Epithelial cell of proximal tubule (primary cell): ENCODE measurements around the gene C1orf167. TPM values are rescaled to one million over a fixed set of nuclear protein-coding genes. Genes with fewer than 3 reads are reported as not detected.

Experiments used
- DNase-seq: peaks from one replicate; pipeline ENCODE4 v3.0.0-alpha.2; 2011; ENCODE audit warnings: low read depth
- H3K4me3 ChIP-seq: 2 replicates; pipeline ENCODE4 v1.5.1; 2011; ENCODE audit warnings: low read depth, mild to moderate bottlenecking, low read length
- total RNA-seq: library from RNA; depleted of rRNA; stranded (reverse); fragments of >200 nt; gene quantifications from 2 replicates; pipeline ENCODE4 v1.2.3, GENCODE V29; 2015
- TF ChIP-seq, protein P1 (sequence below): conservative IDR thresholded peaks from 2 replicates; pipeline ENCODE4 v1.5.1; 2012; ENCODE audit warnings: low read depth, mild to moderate bottlenecking, low read length

Gene C1orf167
- total RNA-seq, 1 donor from 2014 or later: not detected

DNA sequence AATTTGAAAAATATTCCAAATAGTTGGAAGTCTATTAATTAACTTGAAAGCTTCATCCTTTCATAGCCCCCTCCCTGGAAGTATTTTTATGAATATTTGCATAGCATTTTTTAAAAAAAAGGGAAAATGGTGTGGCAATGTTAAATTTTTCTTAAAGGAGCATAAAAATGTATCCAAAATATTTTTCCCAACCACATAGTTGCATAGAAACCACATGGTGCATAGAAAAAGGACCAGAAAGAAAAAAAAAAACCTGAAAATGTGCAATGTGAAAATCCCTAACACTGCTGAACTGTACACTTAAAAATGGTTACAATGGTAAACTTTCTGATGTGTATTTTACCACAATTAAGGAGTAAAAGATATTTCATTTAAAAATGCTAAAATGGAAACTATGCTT is 8.0 kb downstream of the C1orf167 start:
- TF ChIP-seq, protein P1, sequence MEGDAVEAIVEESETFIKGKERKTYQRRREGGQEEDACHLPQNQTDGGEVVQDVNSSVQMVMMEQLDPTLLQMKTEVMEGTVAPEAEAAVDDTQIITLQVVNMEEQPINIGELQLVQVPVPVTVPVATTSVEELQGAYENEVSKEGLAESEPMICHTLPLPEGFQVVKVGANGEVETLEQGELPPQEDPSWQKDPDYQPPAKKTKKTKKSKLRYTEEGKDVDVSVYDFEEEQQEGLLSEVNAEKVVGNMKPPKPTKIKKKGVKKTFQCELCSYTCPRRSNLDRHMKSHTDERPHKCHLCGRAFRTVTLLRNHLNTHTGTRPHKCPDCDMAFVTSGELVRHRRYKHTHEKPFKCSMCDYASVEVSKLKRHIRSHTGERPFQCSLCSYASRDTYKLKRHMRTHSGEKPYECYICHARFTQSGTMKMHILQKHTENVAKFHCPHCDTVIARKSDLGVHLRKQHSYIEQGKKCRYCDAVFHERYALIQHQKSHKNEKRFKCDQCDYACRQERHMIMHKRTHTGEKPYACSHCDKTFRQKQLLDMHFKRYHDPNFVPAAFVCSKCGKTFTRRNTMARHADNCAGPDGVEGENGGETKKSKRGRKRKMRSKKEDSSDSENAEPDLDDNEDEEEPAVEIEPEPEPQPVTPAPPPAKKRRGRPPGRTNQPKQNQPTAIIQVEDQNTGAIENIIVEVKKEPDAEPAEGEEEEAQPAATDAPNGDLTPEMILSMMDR: no peak
- no peak overlapping the region for H3K4me3 ChIP-seq
- DNase-seq: no peak

DNA sequence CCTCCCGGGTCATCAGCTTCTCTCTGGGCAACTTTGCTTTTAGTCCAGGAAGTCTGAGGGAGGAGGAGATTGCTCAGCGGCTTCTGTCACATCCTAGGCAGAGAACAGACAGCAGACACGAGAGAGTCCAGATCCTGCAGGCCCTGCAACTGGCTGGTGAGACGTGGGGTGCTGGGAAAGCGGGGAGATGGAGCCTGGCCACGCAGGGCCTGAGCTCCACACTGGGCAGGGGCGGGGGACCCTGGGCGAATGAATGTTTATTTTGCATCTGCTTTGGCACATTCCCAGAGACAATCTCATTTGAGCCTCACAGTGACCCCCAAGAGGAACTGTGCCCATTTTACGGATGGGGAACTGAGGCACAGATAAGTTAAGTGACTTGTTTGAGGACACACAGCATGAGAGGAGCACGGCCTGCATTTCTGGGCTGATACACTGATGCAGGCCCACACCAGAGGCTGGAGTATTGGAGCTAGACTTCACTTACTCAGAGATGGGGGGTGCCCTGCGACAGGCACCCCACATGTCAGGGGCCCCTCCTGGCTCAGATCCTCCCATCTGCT is 9.6 kb downstream of the C1orf167 start:
- H3K4me3 ChIP-seq: no peak overlapping the region
- TF ChIP-seq, protein P1: no peak
- no peak for DNase-seq

DNA sequence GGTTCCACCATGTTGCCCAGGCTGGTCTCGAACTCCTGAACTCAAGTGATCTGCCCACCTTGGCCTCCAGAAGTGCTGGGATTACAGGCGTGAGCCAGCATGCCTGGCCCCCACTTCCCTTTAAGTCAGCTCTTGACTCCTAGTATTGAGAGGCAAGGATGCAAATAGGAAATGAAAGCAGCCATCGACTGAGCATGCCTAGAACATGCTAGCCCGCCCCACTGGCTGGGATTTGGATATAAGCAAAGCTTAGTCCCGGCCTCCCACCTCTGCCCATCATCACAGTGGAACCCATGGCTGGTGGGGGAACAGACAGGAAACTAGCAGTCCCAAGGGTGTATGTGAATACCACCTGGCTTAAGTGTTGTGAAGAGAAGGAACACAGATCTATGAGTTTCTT is 10.5 kb downstream of the C1orf167 start:
- DNase-seq: no peak
- no peak overlapping the region for H3K4me3 ChIP-seq
- TF ChIP-seq, protein P1: no peak

DNA sequence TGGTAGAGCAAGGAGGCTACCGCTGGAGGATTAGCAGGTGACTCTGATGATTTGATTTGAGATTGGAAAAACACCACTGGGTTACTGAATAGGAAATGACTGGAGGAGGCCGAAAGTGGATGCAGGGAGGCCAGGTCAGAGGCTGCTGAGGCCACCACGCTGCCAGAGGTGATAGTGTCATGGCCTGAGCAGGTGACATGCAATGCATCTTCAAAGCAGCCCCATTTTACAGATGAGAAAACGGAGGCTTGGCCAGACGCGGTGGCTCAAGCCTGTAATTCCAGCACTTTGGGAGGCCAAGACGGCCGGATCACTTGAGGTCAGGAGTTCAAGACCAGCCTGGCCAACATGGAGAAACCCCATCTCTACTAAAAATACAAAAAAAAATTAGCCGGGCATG is 12.8 kb downstream of the C1orf167 start:
- TF ChIP-seq, protein P1: no peak
- H3K4me3 ChIP-seq: no peak overlapping the region
- DNase-seq: no peak

DNA sequence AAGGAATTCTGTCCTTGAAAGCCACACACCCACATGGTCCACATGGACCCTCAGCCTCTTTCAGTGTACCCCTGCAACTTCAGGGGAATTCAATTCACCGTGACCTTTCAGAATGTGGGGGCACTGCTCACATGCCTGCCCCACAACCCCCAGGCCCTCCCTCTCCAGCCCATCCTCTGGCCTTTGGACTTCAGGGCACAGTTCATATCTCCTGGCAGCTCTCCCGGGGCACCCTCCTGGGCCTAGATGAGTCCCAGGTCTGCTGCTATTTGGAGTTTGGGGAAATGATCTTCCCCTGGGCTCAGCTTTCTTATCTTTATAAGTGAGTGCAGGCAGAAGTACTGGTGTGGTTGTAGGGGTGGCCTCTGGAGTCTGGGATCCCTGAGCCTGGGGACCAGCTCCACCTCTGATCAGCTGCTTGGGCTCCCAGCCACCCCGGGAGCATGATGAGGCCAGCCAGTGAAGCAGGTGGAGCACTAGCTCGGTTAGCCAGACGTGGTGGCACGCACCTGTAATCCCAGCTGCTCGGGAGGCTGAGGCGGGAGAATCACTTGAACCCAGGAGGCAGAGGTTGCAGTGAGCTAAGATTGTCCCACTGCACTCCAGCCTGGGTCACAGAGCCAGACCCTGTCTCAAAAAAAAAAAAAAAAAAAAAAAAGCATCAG is 15.8 kb downstream of the C1orf167 start:
- no peak for DNase-seq
- TF ChIP-seq, protein P1: no peak
- H3K4me3 ChIP-seq: no peak overlapping the region

DNA sequence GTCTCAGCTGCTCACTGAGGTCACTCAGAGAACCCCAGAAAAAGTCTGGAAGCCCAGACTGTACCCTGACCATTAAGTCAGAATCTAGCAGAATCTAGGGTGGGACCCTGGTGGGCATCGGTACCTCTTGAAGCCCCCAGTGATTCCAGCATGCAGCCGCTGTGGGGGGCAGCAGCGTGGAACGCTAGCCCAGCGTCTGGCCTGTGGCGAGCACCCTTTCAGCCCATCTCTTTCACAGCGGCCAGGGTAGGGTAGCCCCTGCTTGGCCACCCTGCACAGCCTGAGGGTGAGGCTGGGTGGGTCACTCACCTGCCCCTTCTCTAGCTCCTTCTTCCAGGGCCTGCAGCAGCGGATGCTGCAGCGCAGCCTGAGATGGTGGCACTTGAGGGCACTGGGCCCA is 16.3 kb downstream of the C1orf167 start:
- TF ChIP-seq, protein P1: no peak

DNA sequence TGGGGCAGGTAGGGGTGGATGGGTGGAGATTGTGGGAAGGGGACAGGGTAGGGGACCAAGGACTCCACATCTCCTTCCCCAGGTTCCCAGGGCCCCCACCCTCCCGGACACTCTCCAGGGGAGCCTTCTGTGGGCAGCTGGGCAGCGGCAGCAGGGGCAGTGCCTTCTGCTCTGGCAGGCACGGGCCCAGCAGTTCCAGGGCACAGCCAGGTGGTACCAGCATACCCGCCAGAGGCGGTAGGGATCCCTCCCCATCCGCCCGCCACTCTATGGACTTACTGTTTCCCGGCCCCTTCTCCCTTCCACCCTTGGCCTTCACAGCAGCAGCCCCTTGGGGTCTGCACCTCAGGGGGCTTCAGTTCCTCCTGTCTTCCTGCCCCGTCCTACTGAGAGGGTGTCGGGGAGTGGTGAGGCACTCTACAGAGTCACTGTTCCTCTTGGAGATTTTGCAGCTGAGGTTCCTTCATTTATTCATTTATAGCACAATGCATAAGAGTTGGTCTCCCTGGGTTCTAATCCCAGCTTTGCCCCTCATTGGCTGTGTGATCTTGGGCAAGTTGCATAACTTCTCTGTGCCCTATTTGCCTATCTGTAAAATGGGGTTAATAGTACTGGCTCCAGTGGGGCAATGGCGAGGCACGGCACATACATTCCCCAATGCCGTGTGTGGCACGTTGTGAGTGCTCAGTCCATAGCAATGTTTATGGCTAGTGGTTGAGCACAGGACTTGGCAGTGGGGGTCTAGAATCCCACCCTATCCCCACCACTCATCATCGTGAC is 17.0 kb downstream of the C1orf167 start:
- H3K4me3 ChIP-seq: no peak overlapping the region
- TF ChIP-seq, protein P1: no peak
- no peak for DNase-seq

More for the DNA sequence above, 16.3 kb downstream of the C1orf167 start:
- no peak overlapping the region for H3K4me3 ChIP-seq
- DNase-seq: no peak
